ENCODE results near the gene GNA14.

DNA sequence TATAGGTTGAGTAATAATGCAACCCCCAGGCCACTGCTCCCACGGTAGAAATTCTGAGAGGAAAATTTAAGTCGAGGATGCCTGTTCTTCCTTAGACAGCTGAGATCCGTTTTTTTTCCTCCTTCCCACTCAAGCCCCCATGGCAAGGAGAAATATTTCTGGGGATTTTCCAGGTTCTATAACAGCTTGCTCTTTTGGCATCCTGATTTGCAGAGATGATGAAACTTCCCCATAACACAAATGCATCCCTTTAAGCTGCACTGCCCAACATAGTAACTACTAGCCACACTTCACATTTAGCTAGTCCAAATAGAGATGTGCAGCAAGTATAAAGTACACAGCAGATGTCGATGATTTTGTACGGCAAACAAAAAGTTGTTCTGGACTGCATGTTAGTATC lies 32.5 kb upstream of the GNA14 start:
- TF ChIP-seq, protein P1, sequence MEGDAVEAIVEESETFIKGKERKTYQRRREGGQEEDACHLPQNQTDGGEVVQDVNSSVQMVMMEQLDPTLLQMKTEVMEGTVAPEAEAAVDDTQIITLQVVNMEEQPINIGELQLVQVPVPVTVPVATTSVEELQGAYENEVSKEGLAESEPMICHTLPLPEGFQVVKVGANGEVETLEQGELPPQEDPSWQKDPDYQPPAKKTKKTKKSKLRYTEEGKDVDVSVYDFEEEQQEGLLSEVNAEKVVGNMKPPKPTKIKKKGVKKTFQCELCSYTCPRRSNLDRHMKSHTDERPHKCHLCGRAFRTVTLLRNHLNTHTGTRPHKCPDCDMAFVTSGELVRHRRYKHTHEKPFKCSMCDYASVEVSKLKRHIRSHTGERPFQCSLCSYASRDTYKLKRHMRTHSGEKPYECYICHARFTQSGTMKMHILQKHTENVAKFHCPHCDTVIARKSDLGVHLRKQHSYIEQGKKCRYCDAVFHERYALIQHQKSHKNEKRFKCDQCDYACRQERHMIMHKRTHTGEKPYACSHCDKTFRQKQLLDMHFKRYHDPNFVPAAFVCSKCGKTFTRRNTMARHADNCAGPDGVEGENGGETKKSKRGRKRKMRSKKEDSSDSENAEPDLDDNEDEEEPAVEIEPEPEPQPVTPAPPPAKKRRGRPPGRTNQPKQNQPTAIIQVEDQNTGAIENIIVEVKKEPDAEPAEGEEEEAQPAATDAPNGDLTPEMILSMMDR (IDR thresholded peaks at IDR 0.05), result no peak
- no peak for TF ChIP-seq POLR2A (IDR thresholded peaks at IDR 0.05)

All from lower leg skin (tissue), 3 donors.